Ovary (tissue), 3 donors: Measurements from ENCODE around the gene C15orf39.

ENCODE experiments used
- EP300 ChIP-seq: sonication (generic); formaldehyde crosslinking; IDR thresholded peaks from one replicate; pipeline ENCODE4 v1.6.1; 2017; ENCODE audit warnings: antibody characterized with exemption
- POLR2A ChIP-seq: fragments of 450-650 bp; IDR thresholded peaks from one replicate; pipeline ENCODE4 v1.6.1; 2017; ENCODE audit warnings: antibody characterized with exemption, mild to moderate bottlenecking, moderate library complexity
- TF ChIP-seq, protein P1 (sequence below), 3 donors: fragments of 450-650 bp in 2 of 3; fragments of 200-600 bp in 1 of 3; IDR thresholded peaks; one replicate each; pipeline versions ENCODE4 v1.5.1 to v1.8.0; 2016 to 2022; ENCODE audit warnings: antibody characterized with exemption in 3 of 3, mild to moderate bottlenecking in 1 of 3
- donor health status: DM: no; HTN: no; CAD: no.

DNA sequence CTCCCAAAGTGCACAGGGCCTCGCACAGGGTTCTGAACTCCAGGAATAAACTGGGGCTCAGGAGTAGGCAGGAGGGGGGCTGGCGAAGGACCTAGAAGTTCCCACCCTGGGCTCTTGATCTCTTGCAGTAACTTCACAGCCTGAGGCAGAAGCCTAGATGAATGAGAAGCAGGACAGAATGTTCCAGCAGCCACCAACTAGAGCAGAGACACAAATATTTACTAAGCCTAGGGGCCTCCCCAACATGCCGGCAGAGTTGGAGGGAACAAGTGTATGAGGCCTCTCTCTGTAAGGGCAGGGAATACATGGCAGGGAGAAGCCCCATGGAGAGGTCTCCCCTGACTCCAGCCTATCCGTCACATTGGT is 25.3 kb upstream of the C15orf39 start:
- TF ChIP-seq EP300 (no peak), POLR2A (no peak)
- TF ChIP-seq, protein P1, sequence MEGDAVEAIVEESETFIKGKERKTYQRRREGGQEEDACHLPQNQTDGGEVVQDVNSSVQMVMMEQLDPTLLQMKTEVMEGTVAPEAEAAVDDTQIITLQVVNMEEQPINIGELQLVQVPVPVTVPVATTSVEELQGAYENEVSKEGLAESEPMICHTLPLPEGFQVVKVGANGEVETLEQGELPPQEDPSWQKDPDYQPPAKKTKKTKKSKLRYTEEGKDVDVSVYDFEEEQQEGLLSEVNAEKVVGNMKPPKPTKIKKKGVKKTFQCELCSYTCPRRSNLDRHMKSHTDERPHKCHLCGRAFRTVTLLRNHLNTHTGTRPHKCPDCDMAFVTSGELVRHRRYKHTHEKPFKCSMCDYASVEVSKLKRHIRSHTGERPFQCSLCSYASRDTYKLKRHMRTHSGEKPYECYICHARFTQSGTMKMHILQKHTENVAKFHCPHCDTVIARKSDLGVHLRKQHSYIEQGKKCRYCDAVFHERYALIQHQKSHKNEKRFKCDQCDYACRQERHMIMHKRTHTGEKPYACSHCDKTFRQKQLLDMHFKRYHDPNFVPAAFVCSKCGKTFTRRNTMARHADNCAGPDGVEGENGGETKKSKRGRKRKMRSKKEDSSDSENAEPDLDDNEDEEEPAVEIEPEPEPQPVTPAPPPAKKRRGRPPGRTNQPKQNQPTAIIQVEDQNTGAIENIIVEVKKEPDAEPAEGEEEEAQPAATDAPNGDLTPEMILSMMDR (IDR thresholded peaks at IDR 0.05), result no peak
